SK-N-SH (cell line): ENCODE measurements around the gene STIP1. TPM values are rescaled to one million over a fixed set of nuclear protein-coding genes. Genes with fewer than 3 reads are reported as not detected.
"Not testable (repeated sequence)": the region's sequence is repeated elsewhere in the genome, so short reads cannot be mapped to it uniquely, and the experiment has no call there.

ENCODE experiments used
- CTCF ChIA-PET: fragments of 300-600, 350-600 bp; formaldehyde crosslinking; extraction: SDS; loops from one replicate; lab custom pipeline; 2021; lab: Yijun Ruan, JAX
- POLR2A ChIA-PET: fragments of 350-600 bp; sonication (Branson Sonifier 250); formaldehyde crosslinking; extraction: SDS; loops from one replicate; lab custom pipeline; 2020; ENCODE audit warnings: antibody characterized with exemption, inconsistent platforms; lab: Yijun Ruan, JAX
- DNase-seq: peaks from one replicate; pipeline ENCODE4 v3.0.0; 2012
- H2AFZ ChIP-seq: fragments of 200-600 bp; sonication (generic); 2 replicates; pipeline ENCODE4 v1.8.1; 2016; ENCODE audit warnings: antibody characterized with exemption, mild to moderate bottlenecking, low read depth
- H3F3A ChIP-seq: fragments of 200-600 bp; sonication (generic); replicated peaks from 2 replicates; pipeline ENCODE3; 2016; ENCODE audit warnings: antibody characterized with exemption, mild to moderate bottlenecking; ENCODE audit not compliant: insufficient read depth
- H3K27ac ChIP-seq, 2 experiments: fragments of 200-500 bp in 1 of 2; fragments of 200-600 bp in 1 of 2; sonication (Bioruptor generic) in 1 of 2; sonication (generic), shearing (Covaris generic) in 1 of 2; 2 replicates each; pipeline versions ENCODE4 v1.5.1 to v1.6.1; 2014 to 2016; ENCODE audit warnings: low read depth in 2 of 2, inconsistent platforms in 1 of 2, low read length in 1 of 2, mild to moderate bottlenecking in 1 of 2, mixed read lengths in 1 of 2
- H3K27me3 ChIP-seq: fragments of 200-600 bp; sonication (generic), shearing (Covaris generic); 2 replicates; pipeline ENCODE4 v1.6.1; 2016; ENCODE audit warnings: mixed run types; ENCODE audit not compliant: insufficient read depth
- H3K36me3 ChIP-seq, 2 experiments: fragments of 200-500 bp in 1 of 2; fragments of 200-600 bp in 1 of 2; sonication (Bioruptor generic) in 1 of 2; sonication (generic) in 1 of 2; replicated peaks in 1 of 2; 2 replicates each; pipeline versions ENCODE3 to v1.5.1; 2014 to 2016; ENCODE audit warnings: low read length in 1 of 2, mild to moderate bottlenecking in 1 of 2; ENCODE audit not compliant: insufficient read depth in 2 of 2, control insufficient read depth in 1 of 2
- H3K4me1 ChIP-seq, 2 experiments: fragments of 200-500 bp in 1 of 2; fragments of 200-600 bp in 1 of 2; sonication (Bioruptor generic) in 1 of 2; sonication (generic), shearing (Covaris generic) in 1 of 2; 2 replicates each; pipeline versions ENCODE4 v1.5.1 to v1.6.1; 2014 to 2016; ENCODE audit warnings: low read depth in 1 of 2, low read length in 1 of 2, mixed run types in 1 of 2; ENCODE audit not compliant: insufficient read depth in 2 of 2, control insufficient read depth in 1 of 2
- H3K4me2 ChIP-seq: fragments of 200-600 bp; sonication (generic), shearing (Covaris generic); 2 replicates; pipeline ENCODE4 v1.6.1; 2017; ENCODE audit warnings: mixed run types
- H3K4me3 ChIP-seq, 2 experiments: fragments of 200-500 bp in 1 of 2; fragments of 200-600 bp in 1 of 2; sonication (Bioruptor generic) in 1 of 2; sonication (generic), shearing (Covaris generic) in 1 of 2; 2 replicates each; pipeline versions ENCODE4 v1.5.1 to v1.8.1; 2014 to 2016; ENCODE audit warnings: low read depth in 2 of 2, inconsistent platforms in 1 of 2, low read length in 1 of 2, mild to moderate bottlenecking in 1 of 2, mixed read lengths in 1 of 2, moderate library complexity in 1 of 2
- H3K79me2 ChIP-seq: fragments of 200-600 bp; sonication (generic); 2 replicates; pipeline ENCODE4 v1.8.1; 2017; ENCODE audit warnings: mild to moderate bottlenecking; ENCODE audit not compliant: insufficient read depth
- H3K9ac ChIP-seq: fragments of 200-600 bp; sonication (generic); 2 replicates; pipeline ENCODE4 v1.6.1; 2017; ENCODE audit warnings: mixed run types
- H3K9me2 ChIP-seq: fragments of 200-600 bp; sonication (generic); 2 replicates; pipeline ENCODE4 v1.6.1; 2017; ENCODE audit warnings: mixed run types
- H3K9me3 ChIP-seq: fragments of 200-600 bp; sonication (generic); 2 replicates; pipeline ENCODE4 v1.6.1; 2017; ENCODE audit warnings: mixed run types, mild to moderate bottlenecking, moderate library complexity
- H4K20me1 ChIP-seq: fragments of 200-600 bp; sonication (generic); 2 replicates; pipeline ENCODE4 v1.6.1; 2017; ENCODE audit warnings: mild to moderate bottlenecking, mixed run types; ENCODE audit not compliant: insufficient read depth
- CTCF ChIP-seq: fragments of 200-600 bp; sonication (generic); IDR thresholded peaks from 2 replicates; pipeline ENCODE4 v1.6.1; 2017; ENCODE audit warnings: antibody characterized with exemption, mild to moderate bottlenecking, moderate library complexity
- EZH2phosphoT487 ChIP-seq: fragments of 200-600 bp; sonication (generic); IDR thresholded peaks from 2 replicates; pipeline ENCODE4 v1.6.1; 2017; ENCODE audit warnings: low read depth, mixed run types, mild to moderate bottlenecking, antibody characterized with exemption, moderate library complexity, borderline replicate concordance
- FOSL2 ChIP-seq: IDR thresholded peaks from 2 replicates; pipeline ENCODE4 v1.4.0; 2012; ENCODE audit warnings: low read depth, mild to moderate bottlenecking, moderate library complexity, borderline replicate concordance
- FOXM1 ChIP-seq: IDR thresholded peaks from 2 replicates; pipeline ENCODE4 v1.4.0; 2012; ENCODE audit warnings: low read depth, mild to moderate bottlenecking
- GATA2 ChIP-seq: sonication (generic); formaldehyde crosslinking; IDR thresholded peaks from 2 replicates; pipeline ENCODE4 v1.5.0; 2020; ENCODE audit warnings: mild to moderate bottlenecking, missing genetic modification reagents
- MAX ChIP-seq: IDR thresholded peaks from 2 replicates; pipeline ENCODE4 v1.4.0; 2012; ENCODE audit warnings: low read depth
- MEF2A ChIP-seq: IDR thresholded peaks from 2 replicates; pipeline ENCODE4 v1.4.0; 2012; ENCODE audit warnings: low read depth, borderline replicate concordance
- MXI1 ChIP-seq: IDR thresholded peaks from 2 replicates; pipeline ENCODE4 v1.6.1; 2012; ENCODE audit warnings: mild to moderate bottlenecking, low read depth, low read length, improper control_type of control experiment
- NFIC ChIP-seq: IDR thresholded peaks from 2 replicates; pipeline ENCODE4 v1.4.0; 2012; ENCODE audit warnings: borderline replicate concordance
- PBX3 ChIP-seq: IDR thresholded peaks from 2 replicates; pipeline ENCODE4; 2012
- POLR2AphosphoS5 ChIP-seq: IDR thresholded peaks from 2 replicates; pipeline ENCODE4 v1.6.1; 2012; ENCODE audit warnings: low read depth, low read length
- RFX5 ChIP-seq: IDR thresholded peaks from 2 replicates; pipeline ENCODE4 v1.6.1; 2012; ENCODE audit warnings: mild to moderate bottlenecking, improper control_type of control experiment, low read length
- RXRA ChIP-seq: IDR thresholded peaks from 2 replicates; pipeline ENCODE4 v1.4.0; 2012; ENCODE audit warnings: low read depth, mild to moderate bottlenecking, borderline replicate concordance
- SIN3A ChIP-seq: IDR thresholded peaks from 2 replicates; pipeline ENCODE4 v1.6.1; 2012; ENCODE audit warnings: low read depth, mild to moderate bottlenecking, low read length, moderate library complexity, borderline replicate concordance
- TEAD4 ChIP-seq: IDR thresholded peaks from 2 replicates; pipeline ENCODE4 v1.4.0; 2012; ENCODE audit warnings: mild to moderate bottlenecking, borderline replicate concordance; ENCODE audit not compliant: insufficient read depth
- USF2 ChIP-seq: fragments of 150-350 bp; IDR thresholded peaks from 2 replicates; pipeline ENCODE4 v1.6.1; 2017; ENCODE audit warnings: antibody characterized with exemption, low read length, low read depth, borderline replicate concordance
- ZBTB33 ChIP-seq: IDR thresholded peaks from 2 replicates; pipeline ENCODE4 v1.4.0; 2012; ENCODE audit warnings: low read depth, borderline replicate concordance
- WGBS: methylation state at CpG from one replicate; pipeline ENCODE4 v1.1.6; 2017; ENCODE audit warnings: low lambda C conversion rate; 5-methylcytosine and 5-hydroxymethylcytosine counted together
- polyA plus RNA-seq, 3 experiments: library from polyadenylated mRNA; depleted of rRNA; stranded (reverse); fragments of >200 nt; gene quantifications; 2 replicates each; pipeline ENCODE4 v1.2.3, GENCODE V29; 2012

The STIP1 gene
- polyA plus RNA-seq, 1 of the 3 experiments (the other 2 are of a cell fraction) = 163 TPM

GRCh38 chr11:64246621-64246870 lies 60.6 kb downstream of the STIP1 start:
- Histone ChIP-seq H3K9ac (peak overlapping the region; percentile 72; the same call in 1 of the 2 replicates), H3K4me1 (peaks cover 9 to 45% of the 10 kb centered on the region in 2 experiments; a peak in 2 of 4 replicates), H3K36me3 (peaks cover 10 to 14% of the 10 kb centered on the region in 2 experiments), H3K4me3 (peak overlapping the region; percentile 75 to 98), H3K4me2 (peak overlapping the region; percentile 77; the same call in 1 of the 2 replicates), H3F3A (peaks cover 11% of the 10 kb centered on the region), H3K79me2 (peaks cover 49% of the 10 kb centered on the region), H3K27ac (peak overlapping the region in 1 of 2 experiments; percentile 89; a peak in 3 of 4 replicates)
- not testable (repeated sequence) for H3K9me2 ChIP-seq, H4K20me1 ChIP-seq, H2AFZ ChIP-seq, DNase-seq, H3K9me3 ChIP-seq, H3K27me3 ChIP-seq
- WGBS = no CpG with 5 or more reads among the region's 43 CpGs
- CTCF ChIA-PET = interaction anchor here (1.8 to 3.4 kb wide), 4 partner anchors 14 to 58 kb away, joined by 6 to 20 read pairs (median 12); partner anchors contain the start of gene ESRRA
- POLR2A ChIA-PET = interaction anchor here (1.0 to 12.4 kb wide), 6 partner anchors 15 to 65 kb away, joined by 3 to 112 read pairs (median 5); no protein-coding TSS in a partner anchor
- 0 out of 2 replicates have a peak, but pooled peaks have one; percentile 29 for TF ChIP-seq MXI1
- TF ChIP-seq MAX = peak; percentile 19; the same call in 1 of the 2 replicates

- peaks cover 11% of the 10 kb centered on the region for H3F3A ChIP-seq
- peaks cover 10 to 14% of the 10 kb centered on the region in 2 experiments for H3K36me3 ChIP-seq
- H3K9me2 ChIP-seq = no peaks in the 10 kb centered on the region
- H3K79me2 ChIP-seq = peaks cover 49% of the 10 kb centered on the region
- H3K27ac ChIP-seq = peak within 1 kb of the TSS; percentile 96 to 98
- WGBS = 1% methylated on average over 36 of the region's 74 CpGs
- no peaks in the 10 kb centered on the region for H4K20me1 ChIP-seq
- peak within 1 kb of the TSS; percentile 92 to 98 for H3K4me3 ChIP-seq
- DNase-seq = peak; percentile 95
- H3K9me3 ChIP-seq = no peaks in the 10 kb centered on the region
- peak within 1 kb of the TSS; percentile 100 for H3K4me2 ChIP-seq
- ChIA-PET CTCF (interaction anchor here (0.7 to 3.4 kb wide), 6 partner anchors 14 to 57 kb away, joined by 3 to 20 read pairs (median 8); partner anchors contain the start of gene ESRRA), POLR2A (interaction anchor here (0.6 to 12.4 kb wide), 6 partner anchors 14 to 126 kb away, joined by 3 to 112 read pairs (median 6); no protein-coding TSS in a partner anchor)
- H3K4me1 ChIP-seq = peaks cover 9 to 46% of the 10 kb centered on the region in 2 experiments; a peak in 2 of 4 replicates
- no peaks in the 10 kb centered on the region for H3K27me3 ChIP-seq
- H3K9ac ChIP-seq = peak within 1 kb of the TSS; percentile 91
- peak within 1 kb of the TSS; percentile 72 for H2AFZ ChIP-seq
- no peak for TF ChIP-seq ZBTB33
- TF ChIP-seq NFIC = no peak
- TF ChIP-seq POLR2AphosphoS5 = peak; percentile 73; the same call in 1 of the 2 replicates
- TF ChIP-seq EZH2phosphoT487 = no peak
- no peak for TF ChIP-seq USF2
- TF ChIP-seq SIN3A = peak; percentile 71; the same call in 1 of the 2 replicates
- TF ChIP-seq RXRA = no peak
- TF ChIP-seq FOXM1 = no peak
- TF ChIP-seq MEF2A = no peak
- TF ChIP-seq FOSL2 = no peak
- no peak for TF ChIP-seq RFX5
- no peak; the same call in 1 of the 2 replicates for TF ChIP-seq CTCF
- no peak for TF ChIP-seq PBX3
- TF ChIP-seq GATA2 (CRISPR knock-in tag) = no peak
- TF ChIP-seq TEAD4 = no peak
These were observed 61.1 kb downstream of the STIP1 start, which contains the start of gene PPP1R14B for GRCh38 chr11:64246871-64247728. TSS of gene PPP1R14B (minus strand) at chr11:64246943. CDS start at chr11:64246673, 270 bp downstream.
